Limb (tissue), 2 donors: ENCODE data around the gene RBFOX2.
A peak's percentile ranks its signal among the peaks of the same experiment; 100 is the strongest.
"Not testable (repeated sequence)": the region's sequence is repeated elsewhere in the genome, so short reads cannot be mapped to it uniquely, and the experiment has no call there.

Source experiments
- DNase-seq, 2 donors: peaks; one replicate each; pipeline ENCODE4 v3.0.0-alpha.2; 2016; ENCODE audit errors: extremely low spot score in 2 of 2

The RBFOX2 gene

DNA sequence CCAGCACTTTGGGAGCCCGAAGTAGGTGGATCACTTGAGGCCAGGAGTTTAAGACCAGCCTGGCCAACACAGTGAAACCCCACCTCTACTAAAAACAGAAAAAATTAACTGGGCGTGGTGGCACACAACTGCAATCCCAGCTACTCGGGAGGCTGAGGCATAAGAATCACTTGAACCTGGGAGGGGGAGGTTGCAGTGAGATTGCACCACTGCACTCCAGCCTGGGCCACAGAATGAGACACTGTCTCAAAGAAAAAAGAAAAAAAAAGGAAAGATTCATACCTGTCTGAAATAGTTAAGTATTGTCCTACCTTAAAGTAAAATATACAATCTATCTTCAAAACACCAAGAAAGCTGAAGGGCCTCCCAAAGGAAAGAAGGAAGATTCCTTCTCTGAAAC, 20.1 kb downstream of the RBFOX2 start:
- DNase-seq, result no peak

DNA sequence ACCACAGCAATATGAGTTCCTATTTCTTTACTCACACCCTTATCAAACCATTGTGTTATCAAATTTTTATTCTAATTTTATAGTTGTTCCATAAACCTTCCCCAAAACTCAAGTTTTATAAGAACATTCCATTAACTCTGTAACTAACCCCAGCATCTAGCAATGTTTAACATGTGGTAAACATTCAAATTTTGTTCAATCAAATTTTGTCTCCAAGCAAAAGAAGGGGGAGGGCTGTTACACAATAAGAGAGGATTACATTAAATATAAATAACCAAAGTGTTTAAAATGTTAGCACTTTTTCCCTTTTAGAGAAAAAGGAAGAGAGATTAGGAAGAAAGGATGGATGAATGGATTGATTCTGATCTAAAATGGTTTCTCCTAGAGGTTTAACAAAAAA, 20.5 kb downstream of the RBFOX2 start:
- no peak for DNase-seq

DNA sequence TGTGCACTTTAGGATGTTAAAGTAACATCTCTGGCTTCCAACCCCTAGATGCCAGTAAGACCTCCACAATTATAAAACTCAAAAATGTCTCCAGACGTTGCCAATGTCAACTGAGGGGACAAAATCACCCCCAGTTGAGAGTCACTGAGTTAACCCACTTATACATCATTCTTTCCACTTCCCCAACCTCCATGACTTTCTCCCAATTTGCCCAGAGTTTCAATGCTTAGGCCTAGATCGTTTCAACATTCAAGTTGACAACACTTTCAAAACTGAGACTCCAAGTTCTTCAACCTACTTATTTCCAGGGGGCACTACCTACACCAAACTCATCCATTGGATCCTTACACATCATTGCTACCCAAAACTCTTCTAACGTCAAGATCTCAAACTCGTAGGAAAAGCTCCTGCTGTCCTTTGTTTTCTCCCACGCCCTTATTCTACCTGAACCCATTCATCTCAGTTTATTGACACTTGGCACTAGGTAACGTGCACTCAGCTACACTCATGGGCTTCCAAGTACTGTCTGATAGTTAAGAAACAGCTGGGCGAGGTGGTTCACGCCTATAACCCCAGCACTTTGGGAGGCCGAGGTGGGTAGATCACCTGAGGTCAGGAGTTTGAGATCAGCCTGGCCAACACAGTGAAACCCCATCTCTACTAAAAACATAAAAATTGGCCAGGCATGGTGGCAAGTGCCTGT, 24.5 kb downstream of the RBFOX2 start:
- DNase-seq, result no peak

DNA sequence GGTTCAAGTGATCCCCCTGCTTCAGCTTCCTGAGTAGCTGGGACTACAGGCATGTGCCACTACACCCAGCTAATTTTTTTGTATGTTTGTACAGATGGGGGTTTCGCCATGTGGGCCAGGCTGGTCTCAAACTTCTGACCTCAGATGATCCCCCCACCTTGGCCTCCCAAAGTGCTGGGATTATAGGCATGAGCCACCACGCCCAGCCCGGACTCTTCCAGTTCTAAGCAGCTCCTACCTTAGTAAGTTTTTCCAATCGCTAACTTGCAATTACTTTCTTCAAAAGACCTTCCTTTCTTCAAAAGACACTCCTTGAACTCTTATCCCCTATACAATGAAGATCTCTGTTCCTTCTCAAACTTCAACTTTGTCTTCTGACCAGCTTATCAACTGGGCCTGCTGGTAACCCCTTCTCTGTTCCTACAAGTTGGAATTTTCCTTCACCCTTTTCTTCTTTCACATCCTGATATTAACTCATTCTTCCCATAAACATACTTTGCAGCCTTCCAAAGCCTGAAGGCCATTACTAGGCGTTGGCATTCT, 25.8 kb downstream of the RBFOX2 start:
- DNase-seq, result no peak

DNA sequence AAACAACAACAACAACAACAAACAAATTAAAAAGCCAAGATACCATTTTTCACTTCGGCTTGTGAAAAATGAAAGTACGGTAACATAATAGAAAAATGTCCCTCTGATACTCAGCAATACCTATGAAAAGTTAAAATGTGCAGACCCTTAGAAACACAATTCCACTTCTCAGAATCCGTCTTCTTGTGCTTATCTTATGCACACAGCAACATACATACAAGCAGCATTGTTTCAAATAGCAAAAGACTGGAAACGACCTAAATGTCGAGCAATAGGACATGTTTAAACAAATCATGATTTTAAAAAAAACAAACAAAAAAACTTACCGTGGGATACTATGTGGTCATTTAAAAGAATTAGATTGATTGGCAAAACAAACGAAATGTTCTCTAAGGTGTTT, 26.5 kb downstream of the RBFOX2 start:
- no peak for DNase-seq

DNA sequence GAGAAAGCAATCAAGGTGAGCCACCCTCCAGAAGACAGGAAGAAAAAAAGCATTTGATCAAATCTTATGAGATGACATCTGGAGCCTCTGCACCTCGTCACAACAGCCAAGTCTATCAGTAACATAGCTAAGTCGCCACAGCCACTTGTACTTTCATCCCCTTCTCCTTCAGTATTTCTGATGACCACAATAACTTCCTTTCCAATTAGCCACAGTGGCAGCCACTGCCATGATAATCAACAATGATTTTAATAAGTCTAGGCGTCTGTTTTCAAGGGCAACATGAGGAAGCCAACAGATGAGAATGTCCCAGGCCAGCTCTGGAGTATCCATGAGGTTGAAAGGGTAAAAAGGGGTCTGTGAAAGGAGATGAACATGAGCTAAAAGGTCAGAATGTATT, 29.9 kb downstream of the RBFOX2 start:
- DNase-seq, result no peak

DNA sequence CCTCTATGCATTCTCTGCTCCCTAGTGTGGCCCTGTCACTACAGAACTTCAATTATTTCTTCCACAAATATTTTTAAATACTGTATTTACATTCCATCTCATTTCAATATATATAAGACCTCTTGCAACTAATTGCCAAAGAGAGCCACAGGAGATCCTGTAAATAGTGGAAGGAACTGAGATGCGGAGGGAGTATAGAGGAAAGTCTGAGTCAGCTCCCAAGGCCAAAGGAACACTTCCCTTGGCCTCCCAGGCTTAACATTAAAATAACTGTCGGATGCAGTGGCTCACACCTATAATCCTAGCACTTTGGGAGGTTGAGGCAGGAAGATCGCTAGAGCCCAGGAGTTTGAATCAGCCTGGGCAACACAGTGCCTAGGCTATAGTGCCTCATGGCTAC, 31.2 kb downstream of the RBFOX2 start:
- no peak for DNase-seq

DNA sequence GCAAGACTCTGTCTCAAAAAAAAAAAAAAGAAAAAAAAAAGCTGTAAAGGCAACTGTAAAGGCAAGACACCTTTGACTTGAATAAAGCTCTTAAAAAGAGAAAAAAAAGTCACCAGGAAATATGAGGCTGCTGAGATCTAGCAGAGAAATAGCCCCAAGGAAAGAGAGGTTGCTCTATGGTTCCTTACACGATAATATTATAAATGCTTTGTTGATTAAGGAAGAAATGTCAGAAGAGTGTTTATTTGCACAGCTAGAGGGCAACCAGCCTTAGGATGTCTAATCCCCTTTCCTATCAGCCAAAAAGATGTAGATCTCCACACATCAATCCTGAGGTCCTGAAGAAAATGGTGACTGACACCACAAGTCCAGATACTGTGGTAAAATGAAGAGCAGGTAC, 32.0 kb downstream of the RBFOX2 start:
- no peak for DNase-seq

DNA sequence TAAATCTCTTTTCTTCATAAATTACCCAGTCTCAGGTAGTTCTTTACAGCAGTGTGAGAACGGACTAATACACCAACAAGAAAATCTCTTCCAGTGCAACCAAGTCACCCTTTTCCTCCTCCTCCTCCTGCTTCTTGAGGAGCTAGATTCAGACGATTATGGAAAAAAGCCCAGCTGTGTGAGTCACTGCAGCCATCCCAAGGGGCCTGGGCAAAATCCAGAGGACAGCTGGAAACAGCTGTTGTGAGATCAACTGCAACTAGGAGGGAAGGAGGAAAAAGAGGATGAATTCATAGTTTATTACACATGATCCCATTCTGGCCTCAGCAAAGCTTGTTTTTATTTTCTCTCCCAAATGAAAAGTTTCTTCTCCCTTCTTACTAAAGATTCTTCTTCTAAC, 32.9 kb downstream of the RBFOX2 start:
- peak; percentile 69 to 89 for DNase-seq

DNA sequence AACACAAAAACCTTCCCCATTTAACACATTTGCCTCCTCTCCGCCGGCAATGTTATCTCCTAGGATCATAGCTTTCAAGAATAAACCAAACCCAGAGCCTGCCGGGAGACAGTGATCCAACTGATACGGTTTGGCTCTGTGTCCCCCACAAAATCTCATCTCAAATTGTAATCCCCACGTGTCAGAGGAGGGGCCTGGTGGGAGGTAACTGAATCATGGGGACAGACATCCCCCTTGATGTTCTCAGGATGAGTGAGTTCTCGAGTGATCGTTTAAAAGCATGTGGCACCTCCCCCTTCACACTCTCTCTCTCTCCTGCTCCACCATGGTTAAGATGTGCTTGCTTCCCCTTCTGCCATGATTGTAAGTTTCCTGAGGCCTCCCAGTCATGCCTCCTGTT, 33.3 kb downstream of the RBFOX2 start:
- peak in 1 of 2 donors; percentile 32 for DNase-seq

DNA sequence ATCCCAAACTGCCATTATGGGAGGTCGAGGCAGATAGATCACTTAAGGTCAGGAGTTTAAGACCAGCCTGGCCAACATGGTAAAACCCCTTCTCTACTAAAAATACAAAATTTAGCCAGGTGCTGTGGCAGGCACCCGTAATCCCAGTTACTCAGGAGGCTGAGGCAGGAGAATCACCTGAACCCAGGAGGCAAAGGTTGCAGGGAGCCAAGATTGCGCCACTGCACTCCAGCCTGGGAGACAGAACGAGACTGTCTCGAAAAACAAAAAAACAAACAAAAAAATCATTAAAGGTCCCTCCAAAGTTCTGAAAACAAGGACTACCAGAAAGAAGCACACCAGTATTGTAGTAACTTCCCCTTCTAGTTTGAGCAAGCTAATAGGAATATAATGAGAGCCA, 34.9 kb downstream of the RBFOX2 start:
- DNase-seq, result not testable (repeated sequence)

DNA sequence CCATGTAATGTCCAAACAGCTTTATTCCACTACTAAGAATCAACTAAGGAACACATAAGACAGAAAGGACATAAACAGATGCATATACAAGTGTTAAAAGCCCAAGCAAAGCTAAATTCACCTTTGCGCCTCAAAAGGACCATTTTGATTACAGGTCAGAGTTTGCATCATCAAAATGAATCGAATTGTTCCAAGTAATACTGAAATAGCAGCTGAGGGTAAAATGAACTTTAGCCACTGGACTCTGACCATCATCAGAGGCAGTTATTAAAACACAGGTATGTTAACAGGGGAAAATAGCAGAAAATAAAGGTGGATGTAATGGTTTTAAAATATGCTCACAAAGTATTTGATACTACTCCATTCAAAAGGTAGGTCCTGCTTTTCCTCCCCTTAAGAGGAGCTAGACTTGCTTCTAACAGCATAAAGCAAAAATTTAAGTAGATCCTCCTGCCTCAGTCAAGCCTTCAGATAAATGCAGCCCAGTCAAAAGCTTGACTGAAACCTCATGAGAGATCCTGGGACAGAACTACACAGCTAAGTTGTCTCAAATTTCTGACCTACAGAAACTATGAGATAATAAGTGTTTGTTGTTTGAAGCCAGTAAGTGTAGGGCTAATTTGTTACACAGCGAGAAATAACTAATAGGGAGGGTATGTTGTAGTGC, 35.4 kb downstream of the RBFOX2 start:
- DNase-seq, result no peak

DNA sequence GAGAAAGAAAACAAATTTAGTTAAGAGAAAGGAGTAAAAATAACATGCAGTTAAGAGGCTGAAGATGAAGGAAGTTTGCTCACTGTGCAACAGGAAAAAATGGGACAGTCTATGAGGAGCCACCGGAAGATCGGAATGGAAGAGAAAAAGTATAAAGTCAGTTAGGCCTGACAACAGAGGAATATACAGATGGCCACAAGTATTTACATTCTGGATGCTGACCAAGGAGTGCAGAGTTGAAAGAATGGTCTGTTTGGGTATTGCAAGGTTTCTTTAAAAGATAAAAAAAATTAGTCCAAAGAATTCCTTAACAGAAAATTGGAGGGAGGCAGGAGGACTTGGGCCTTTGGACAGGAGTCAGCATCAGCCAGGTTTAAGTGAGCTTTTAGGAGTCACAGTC, 37.5 kb downstream of the RBFOX2 start:
- no peak for DNase-seq

DNA sequence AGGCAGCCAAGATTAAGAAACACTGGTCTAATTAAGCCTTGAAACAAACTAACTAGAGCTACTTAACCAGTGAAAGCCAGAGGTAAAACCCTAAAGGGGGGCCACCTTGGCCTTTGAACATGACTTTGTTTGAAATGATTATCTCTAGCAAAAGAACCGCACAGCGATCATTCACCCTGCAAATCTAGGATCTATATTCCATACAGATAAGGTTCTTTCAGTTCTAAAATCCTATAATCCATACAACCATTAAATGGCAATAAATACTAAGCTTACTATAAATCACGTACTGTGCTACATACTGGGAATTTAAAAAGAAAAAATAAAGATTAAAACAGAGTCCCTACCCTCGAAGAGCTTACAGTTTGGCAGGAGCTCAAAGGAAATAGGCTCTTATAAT, 40.6 kb downstream of the RBFOX2 start:
- DNase-seq, result no peak

DNA sequence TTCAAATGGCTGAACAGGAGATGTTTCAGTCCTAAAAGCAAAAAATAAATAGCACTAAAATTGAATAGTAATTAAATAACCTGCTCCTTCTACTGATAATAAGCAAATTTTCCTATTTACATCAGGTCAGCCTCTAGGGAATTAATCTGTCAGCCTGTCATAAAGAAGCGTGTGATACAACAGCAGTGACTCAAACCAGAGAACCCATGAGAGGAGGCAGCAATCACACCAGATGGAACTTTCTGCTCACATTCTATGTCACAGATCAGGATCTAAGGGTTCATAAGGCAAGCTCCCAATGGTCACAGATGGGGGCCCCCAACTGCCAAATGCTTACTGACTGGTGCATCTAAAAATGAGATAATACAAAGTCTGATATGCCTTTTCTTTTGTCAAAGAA, 41.1 kb downstream of the RBFOX2 start:
- DNase-seq, result no peak

DNA sequence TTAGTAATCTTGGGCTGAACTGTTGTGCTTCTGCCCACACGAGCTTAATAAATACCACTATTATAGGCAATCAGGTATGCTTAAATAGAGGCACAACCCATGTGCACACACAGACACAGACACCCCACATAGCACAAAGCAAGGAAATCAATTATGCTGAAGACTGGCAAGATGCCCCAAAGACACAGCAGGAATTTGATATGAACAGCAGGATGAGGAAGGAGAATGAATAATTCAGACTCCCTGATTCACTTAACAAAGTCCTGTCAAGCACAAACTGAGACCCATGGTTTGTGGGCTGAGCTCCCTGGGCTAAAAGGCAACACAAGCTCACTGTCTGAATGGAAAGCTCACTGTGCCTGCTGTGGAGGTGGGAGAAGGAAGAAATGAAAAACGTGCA, 42.5 kb downstream of the RBFOX2 start:
- no peak for DNase-seq

DNA sequence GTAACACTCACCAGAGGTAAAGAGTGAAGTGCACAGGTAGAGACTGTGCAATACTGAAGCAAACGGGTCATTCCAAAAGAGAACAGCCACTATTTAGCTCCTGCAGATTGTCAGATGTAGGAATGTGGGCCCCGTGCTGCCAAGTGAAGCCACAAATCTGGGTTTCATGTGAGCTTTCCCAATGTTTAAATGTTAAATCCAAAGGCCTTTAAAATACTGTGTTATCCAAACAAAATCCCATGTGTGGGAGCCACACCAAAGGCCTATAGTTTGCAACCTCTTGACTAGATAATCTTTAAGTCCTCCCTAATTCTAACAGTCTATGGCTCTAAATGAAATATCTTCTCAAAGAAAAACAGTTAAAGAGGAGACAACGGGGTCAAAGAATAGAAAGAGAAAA, 43.3 kb downstream of the RBFOX2 start:
- no peak for DNase-seq

DNA sequence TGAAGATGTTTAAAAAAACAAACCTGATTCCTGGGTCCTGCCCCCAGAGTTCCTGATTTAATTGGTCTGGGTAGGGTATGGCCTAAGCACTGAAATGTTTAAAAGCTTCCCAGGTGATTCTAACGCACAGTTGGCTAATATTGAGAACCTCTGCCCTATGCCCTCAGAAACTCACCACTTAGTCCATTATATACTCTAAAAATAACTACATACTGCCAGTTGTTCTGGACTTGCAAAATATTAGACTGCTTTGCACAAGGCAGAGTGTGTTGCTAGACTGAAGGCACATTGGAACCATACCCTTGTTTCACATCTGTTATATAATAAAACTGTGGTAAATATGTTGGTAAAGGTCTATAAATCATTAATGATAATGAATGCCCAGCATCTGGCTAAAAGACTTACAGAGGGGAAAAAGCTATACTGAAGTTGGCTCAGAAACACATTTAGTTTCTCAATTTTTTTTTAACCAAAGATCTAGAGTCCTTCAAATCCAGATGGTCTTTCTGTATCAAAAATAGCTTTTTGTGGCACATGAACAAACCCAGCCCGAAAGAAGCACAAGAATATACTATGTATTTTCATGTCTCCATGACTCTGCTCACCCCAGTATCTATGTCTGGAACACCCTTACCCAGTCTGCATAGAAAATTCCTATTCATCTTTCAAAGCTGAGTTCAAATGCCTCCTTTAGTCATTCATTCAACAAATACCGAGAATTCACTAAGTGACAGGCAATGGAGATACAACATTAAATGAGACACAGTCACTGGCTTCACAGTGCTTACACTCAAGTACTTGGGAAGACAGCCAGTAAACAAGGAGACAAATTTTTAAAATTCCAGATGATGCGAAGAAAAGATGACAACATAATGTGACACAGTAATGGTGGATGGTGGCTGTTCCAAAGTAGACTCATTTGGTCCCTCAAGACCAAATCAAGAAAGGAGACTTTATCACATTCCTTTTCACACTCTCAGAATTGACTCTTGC, 44.1 kb downstream of the RBFOX2 start:
- DNase-seq, result no peak

DNA sequence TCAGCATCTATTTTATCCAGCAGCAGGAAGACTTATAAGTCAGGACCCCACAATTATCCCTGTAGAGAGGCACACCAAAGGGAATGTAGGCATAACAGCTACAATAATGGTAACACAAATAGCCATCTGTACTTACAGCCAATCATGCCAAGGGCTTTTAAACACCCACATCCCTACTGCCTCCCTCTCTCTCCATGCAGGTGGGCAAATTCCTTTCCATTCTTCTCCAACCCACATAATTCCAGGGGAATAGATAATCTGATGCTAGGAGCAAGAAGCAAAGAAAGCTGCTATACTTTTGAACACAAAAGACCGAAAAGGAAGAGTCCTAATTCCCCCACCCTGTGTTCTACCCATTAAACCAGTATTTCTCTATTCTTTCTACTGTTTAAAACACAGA, 46.7 kb downstream of the RBFOX2 start:
- DNase-seq, result no peak

DNA sequence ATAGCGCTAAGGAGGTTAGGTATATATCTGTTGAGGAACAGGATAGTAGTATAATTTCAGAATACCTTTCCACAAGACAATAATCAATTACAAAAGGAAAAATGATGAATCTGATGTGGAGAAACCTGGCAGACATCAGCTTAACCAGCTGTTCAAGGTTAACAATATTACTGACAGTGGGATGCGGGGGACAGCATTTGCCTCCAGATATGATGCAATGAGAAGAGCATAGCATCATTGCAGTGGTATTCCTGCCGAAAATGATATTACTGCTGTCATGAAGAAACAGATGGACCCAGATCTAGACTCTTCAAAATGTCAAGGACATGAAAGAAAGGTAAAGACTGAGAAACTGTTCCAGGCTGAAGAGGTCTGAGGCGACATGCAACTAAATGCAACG, 49.7 kb downstream of the RBFOX2 start:
- no peak for DNase-seq

DNA sequence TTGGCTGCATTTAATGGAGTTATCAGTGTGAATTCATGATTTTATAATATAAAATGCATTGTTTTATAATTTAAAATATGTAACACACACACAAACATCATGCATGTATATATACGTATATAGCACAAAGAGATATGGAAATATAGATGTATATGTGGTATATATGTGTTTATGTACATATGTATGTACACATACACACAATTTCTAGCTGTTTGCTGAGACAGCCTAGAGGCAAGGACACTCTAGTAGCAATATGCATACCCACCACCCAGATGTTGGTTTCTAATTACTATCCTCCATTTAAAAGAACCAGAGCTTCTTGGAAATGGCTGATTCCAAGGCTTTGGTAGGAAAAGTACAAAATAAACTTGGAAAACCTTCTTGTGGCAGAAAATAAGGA, 50.4 kb downstream of the RBFOX2 start:
- no peak for DNase-seq

DNA sequence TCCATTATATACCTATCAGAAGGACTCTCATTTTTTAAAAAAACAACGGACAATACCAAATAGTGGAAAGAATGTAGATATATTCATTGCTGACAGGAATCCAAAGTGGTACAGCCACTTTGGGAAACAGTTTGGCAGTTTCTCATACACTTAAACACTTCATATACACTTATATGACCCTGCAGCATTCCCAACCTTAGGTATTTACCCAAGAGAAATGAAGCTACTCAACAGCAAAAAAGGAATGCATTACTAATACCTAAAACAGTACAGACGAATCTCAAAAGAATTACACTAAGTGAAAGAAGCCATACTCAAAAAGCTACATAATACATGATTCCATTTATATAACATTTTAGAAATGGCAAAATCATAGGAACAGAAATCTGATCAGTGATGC, 51.5 kb downstream of the RBFOX2 start:
- no peak for DNase-seq
